Endometrium (tissue), 2 donors: ENCODE measurements around the gene PDE4B.
"Not testable (repeated sequence)": the region's sequence is repeated elsewhere in the genome, so short reads cannot be mapped to it uniquely, and the experiment has no call there.

ENCODE experiments used
- FAIRE-seq: peaks from 2 replicates; lab custom pipeline; 2012; peaks lifted over from hg19 to GRCh38; lab: Jason Lieb, UNC
- donor health status: control.
- donor health status: control.

PDE4B gene

DNA sequence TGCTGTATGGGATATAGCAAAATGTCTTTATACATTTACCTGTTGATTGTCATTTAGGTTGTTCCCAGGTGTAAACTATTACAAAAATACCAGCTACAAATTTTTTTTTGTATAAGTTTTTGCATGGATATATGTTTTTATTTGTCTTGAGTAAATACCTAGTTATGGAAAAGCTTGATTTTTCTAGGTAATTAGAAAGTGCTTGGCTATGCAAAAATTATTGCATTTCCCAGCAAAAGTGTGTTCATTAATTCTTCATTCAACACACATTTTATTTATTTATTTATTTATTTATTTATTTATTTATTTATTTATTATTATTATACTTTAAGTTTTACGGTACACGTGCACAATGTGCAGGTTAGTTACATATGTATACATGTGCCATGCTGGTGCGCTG, 22.1 kb downstream of the PDE4B start:
- no peak for FAIRE-seq

- FAIRE-seq: no peak
Observed at GRCh38 chr1:65817891-65818290, 25.2 kb downstream of the PDE4B start.

DNA sequence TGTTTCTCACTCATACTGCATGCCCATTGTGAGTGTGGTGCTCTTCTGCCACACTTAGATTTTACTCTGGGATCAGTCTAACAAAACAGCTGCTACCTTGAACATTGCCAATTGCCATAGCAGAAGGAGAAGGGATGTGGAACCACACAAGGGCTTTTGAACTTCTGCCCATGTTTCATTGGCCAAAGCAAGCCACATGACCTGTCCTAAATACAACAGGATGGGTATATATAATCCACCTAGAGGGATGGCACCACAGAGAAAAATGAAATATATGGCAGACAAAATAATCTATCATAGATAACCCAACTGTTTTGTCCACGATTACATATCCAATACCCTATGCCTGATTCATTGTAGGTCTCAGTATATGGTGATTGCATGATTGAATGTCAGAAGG, 26.3 kb downstream of the PDE4B start:
- FAIRE-seq: no peak

- FAIRE-seq: no peak
Observed at GRCh38 chr1:65820983-65821382, 28.3 kb downstream of the PDE4B start.

DNA sequence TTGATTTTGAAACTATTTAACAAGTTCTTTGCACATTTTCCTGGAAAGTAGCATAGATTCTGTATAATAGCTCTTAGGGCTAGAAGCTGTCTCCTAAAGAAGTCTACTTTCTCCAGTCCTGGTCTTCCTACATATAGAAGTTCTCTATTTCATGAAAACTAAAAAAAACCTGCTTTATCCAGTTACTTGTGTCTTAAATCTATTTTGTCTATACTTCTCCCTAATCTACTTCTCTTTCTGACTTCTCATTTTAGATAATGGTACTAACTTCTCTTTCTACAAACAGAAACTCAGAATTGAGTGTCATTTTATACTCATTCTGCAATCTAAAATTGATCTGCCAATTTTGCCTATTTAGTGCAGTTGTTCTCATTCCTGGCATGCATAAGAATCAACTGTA, 28.7 kb downstream of the PDE4B start:
- FAIRE-seq: no peak

GRCh38 chr1:65824103-65824502, 31.4 kb downstream of the PDE4B start:
- FAIRE-seq: no peak

DNA sequence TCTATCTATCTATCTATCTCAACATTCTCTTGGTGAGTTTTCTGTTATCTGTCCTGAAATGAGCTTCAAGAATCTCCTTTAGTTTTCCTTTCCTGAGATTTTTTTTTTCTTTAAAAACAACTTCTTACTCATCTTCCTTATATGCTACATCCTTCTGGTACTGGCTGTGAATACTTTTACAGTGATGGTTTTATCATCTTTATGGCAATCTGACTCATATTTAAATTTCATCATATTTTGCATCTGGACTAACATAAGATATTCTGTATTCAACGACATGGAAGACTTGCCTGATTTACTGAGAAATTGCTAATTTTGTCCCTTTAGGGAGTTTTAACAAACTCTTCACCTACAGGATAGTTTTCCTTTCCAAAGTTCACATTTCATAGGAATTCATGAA, 33.0 kb downstream of the PDE4B start:
- no peak for FAIRE-seq

DNA sequence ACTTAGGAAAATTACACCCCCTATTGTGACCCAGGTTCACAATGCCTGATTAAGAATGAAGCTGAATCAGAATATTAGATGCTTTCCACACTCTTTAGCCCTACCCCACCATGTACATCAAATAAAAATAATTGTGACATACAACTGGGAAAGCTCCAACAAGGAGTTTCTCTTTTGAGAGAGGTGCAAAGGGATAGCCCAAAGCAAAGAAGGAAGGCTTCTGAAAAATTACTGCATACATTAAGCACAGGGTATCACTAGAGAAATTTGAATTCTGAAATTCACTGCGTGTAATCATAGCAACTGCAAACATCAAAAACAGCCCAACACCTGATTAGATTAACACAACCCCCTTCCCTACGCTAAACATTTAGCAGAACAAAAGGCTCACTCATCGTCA, 34.1 kb downstream of the PDE4B start:
- FAIRE-seq: no peak

GRCh38 chr1:65827346-65827745, 34.7 kb downstream of the PDE4B start:
- FAIRE-seq: no peak

- FAIRE-seq: no peak
Observed at GRCh38 chr1:65830306-65830705, 37.6 kb downstream of the PDE4B start.

DNA sequence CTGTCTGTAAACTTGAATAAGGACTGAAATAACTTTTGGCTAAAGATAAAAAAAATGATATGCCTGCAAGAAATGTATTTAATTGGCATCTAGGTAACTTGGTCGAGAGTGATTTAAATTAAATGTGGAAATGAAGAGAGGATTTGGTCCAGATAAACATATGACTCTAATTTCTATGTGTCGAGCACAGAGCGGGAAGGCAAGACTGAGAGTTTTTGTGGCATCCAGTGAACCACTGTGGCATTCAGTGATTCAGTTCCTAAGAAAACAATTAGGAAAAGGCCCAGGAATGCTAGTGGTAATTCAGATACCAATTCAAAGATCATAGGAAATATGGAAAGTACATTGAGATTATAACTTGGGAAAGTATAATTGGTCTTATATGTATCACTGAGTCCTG, 39.6 kb downstream of the PDE4B start:
- FAIRE-seq: no peak

DNA sequence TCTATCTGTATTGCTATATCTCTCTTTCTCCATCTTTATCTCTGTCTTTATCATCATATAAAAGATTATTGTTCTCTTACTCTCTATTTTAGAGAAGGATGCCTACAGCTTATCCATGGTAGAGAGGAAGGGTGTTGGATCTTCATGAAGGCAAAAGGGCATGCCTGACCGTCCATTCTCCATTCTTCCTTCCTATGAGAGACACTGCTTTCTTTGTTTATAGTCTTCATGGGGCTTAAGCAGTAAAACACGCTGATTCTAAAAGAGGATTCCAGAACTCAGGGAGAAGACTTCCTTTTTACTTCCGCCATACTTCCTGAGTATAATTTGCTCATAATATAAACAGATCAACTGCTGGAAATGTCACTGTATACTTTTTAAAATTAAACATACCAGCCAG, 44.0 kb downstream of the PDE4B start:
- FAIRE-seq: no peak

DNA sequence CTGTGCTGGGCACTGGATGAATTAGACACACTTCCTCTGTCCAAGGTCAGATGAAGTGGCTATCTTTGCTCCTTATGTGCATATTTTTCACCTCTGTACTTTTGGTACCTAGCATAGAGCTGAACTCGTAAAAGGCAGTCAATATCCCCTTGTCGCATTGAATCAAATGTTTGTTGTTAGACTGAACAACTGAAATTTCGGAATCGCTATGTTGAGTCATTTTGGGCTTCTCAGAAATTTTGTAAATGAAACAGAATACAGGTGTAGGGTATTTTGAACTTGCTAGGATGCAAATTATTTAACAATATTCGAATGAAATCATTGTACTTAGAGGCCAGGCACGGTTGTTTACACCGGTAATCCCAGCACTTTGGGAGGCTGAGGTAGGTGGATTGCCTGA, 48.0 kb downstream of the PDE4B start:
- FAIRE-seq: no peak

GRCh38 chr1:65844296-65844695, 51.6 kb downstream of the PDE4B start:
- peak; percentile 98 for FAIRE-seq

DNA sequence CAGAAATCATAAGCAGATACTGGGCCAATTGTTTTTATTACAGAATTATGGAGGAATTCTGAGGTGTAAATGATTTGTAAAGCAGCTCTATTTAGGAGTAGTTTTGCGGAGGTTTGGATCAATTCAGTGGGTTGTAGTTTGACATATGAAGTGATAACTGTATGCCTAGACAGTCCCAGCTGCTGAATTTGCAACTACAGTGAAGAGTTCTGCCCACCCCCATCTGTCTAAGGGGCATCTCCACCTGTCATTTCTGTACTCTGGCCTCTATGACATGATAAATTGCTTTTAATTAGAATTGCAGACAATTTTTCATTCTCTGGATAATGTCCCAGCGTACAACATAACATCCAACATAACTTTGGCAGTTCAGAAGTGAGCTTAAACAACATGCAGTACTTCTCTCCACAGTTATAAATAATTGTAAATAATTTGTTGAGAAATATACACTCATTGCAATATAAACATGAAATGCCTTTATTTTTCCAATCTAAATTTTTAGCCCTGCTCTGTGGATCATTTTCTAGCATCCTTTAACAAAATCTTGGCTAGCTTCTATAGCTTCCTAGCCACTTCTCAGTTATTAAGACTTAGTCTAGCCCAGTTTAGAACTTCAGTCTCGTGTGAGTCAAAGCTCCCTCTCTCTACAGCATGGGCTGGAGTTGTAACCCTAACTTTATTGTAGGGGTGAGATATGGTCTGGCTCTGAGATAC, 52.3 kb downstream of the PDE4B start:
- FAIRE-seq: no peak

DNA sequence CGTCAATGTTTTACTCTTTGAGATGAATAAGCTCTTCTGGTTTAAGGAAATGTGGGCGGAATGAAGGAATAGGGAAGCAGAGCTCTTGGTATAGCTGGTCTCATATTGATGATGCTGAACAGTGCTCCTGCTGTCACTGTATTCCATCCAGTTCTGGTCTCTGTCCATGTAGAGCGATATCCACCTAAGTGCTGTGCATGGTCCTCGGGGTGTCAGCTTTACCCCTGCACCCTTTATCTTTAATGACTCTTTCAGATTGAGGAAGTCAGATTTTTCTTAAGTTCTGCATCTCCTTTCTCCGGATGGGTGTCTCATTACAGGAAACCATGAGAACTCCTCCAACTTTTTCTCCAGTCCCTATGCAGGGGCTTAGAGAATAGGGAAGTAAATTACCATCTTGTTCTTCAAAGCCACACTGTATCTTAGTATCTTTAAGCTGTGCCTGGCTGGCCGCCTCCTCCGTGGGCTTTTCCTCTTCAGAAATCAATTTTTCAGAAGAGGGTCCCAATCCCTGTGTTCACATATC, 52.9 kb downstream of the PDE4B start:
- FAIRE-seq: no peak

GRCh38 chr1:65846866-65847265, 54.2 kb downstream of the PDE4B start:
- no peak for FAIRE-seq

- FAIRE-seq: no peak
Observed at GRCh38 chr1:65850281-65850680, 57.6 kb downstream of the PDE4B start.

GRCh38 chr1:65856591-65856990, 63.9 kb downstream of the PDE4B start:
- FAIRE-seq: not testable (repeated sequence)

- no peak for FAIRE-seq
Observed at GRCh38 chr1:65866439-65866838, 73.7 kb downstream of the PDE4B start.

DNA sequence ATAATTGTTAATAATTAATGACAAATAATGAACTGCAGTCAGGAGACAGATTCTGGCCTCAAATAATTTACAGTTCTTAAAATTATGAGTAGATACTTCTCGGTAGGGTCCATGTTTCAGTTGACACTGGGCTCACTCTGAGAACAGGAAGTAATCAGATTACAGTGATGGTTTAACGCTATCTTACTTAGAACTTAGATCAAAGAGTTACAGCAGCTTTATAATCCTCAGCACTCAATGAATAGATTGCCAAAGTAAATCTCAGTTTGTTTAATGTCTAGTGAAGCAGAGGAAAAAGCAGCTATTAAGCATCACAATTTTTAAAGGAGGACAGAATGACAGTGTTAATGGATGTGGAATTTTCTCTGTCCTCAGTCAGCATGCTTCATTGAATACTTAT, 79.6 kb downstream of the PDE4B start:
- no peak for FAIRE-seq

DNA sequence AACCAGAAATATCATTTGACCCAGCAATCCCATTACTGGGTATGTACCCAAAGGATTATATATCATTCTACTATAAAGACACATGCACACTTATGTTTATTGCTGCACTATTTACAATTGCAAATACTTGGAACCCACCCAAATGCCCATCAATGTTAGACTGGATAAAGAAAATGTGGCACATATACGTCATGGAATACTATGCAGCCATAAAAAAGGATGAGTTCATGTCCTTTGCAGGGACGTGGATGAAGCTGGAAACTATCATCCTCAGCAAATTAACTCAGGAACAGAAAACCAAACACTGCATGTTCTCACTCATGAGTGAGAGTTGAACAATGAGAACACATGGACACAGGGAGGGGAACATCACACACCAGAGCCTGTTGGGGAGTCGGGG, 85.6 kb downstream of the PDE4B start:
- FAIRE-seq: not testable (repeated sequence)

DNA sequence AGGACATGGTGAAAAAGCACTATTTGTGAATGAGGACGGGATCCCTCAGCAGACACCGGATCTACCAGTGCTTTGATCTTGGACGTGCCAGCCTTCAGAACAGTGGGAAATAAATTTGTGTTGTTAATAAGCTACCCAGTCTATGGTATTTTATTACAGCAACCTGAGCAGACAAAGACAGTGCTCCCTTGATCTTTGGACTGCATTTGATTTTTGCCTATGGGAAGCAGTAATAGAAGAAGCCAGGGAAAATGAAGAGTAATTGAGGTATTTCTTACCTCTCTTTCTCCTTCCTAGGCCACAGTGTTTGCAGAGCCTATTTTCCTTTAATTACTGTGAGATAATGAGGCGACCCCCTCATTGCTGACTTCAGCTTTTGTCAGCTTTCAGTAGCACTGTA, 87.9 kb downstream of the PDE4B start:
- FAIRE-seq: no peak

GRCh38 chr1:65881067-65881594, 88.4 kb downstream of the PDE4B start:
- FAIRE-seq: no peak
